Activated T-cell treated with anti-CD3 and anti-CD28 coated beads for 4 hours (primary cell): ENCODE measurements around the gene TICAM2.

Experiments
- DNase-seq: peaks from one replicate; pipeline ENCODE4 v3.0.0-alpha.2; 2020

Gene TICAM2

GRCh38 chr5:115605436-115605835 is 3.2 kb upstream of the TICAM2 start:
- no peak for DNase-seq

DNA sequence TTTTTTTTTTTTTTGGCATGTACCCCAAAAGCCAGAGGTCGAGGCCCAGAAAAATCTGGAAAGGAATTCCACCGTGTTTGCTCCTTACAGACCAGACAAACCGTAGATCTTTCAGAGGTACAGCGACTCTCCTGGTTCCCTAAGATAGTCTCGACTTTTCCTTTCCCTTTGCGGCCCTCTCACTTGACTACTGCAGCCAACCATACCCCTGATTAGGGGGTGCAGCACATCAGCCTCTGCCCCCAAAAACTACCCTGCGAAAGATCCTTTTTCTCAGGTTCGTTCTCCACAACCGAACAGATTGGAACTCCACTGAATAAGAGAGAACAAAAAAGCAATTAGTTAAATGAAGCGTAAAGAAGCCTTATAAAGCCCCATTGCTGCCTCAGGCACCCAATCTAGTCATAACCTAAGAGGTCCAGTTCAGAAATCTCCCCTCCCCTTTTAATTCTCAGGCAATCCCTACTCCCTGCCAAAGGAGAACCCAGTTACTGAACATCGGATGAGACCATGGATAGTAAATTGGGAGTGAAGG is 379 bp upstream of the TICAM2 start:
- DNase-seq: no peak

- DNase-seq: no peak
Observed at GRCh38 chr5:115600766-115601165, 1.5 kb downstream of the TICAM2 start.

DNA sequence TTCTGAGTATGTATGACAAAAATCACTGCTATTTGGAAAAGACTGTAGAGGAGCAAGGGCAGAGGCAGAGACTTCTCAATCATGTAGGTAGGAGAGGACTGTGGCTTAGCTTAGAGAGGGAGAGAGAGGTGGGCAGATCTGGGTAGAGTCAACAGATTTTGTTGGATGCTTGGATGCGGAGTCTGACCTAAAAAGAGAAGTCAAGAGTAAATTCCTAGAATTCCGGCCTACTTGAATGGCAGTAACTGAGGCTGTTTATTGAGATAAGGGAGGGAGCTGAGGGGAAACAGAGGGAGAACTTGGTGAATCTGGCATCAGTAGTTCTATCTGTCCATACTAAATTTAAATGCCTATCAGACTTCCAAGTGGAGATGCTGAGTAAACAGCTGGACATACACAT is 2.4 kb downstream of the TICAM2 start:
- no peak for DNase-seq

DNA sequence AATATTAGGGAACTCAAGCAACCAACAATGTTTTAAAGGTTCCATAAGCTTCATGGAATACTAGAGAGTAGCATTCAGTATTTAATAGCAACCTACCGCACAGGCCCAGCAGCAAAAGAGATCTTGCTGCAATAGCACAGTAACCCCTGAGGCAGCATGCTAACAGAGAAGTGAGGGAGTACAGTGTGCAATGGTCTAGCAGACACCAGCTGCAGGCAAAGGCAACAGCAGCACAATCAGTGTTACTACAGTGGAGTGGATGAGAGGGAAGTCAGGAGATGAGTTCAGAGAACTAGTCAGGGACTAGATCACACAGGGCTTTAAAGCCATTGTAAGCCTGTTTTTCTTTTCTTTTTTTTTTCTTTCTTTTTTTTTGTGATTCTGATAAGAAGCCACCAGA is 2.8 kb downstream of the TICAM2 start:
- no peak for DNase-seq

- no peak for DNase-seq
Observed at GRCh38 chr5:115594128-115595047, 7.9 kb downstream of the TICAM2 start.

- DNase-seq: no peak
Observed at GRCh38 chr5:115589043-115589442, 13.2 kb downstream of the TICAM2 start.

DNA sequence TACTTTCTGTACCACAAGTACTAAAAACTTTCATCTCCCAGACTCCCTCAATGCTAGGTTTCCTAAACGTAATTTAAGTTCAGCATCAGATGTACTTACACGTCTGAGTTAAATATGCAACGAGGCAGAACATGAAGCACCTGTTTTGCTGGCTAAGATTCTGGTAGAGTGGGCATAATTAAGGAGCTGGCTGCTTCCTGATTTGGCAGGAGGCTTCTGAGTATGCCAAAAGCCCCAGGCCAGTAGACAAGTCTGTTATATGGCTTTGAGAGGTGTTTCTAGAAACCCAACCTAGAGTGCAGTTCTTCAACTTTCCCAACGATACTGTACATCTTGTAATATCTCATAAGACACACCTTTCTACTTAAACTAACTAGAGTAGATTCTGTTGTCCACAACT is 13.6 kb downstream of the TICAM2 start:
- DNase-seq: no peak

GRCh38 chr5:115586525-115587146 is 15.6 kb downstream of the TICAM2 start:
- no peak for DNase-seq

DNA sequence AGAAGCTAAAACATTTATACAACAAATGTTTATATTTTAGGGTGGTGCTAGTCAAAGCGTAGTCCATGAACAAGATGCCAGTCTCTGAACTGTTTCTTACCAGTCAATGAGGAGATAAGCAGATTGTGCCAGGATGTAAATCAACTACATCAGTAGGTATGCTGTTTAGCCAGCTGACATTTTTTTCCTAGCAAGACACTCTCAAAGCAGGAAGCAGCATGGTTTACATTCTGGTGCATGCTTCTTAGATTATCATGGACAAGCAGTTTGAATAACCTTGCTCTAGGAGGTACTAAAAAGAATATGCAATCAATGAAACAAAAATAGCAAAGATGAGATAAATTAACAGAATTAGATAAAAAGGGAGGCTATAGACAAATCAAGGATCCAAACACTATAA is 17.0 kb downstream of the TICAM2 start:
- DNase-seq: no peak

DNA sequence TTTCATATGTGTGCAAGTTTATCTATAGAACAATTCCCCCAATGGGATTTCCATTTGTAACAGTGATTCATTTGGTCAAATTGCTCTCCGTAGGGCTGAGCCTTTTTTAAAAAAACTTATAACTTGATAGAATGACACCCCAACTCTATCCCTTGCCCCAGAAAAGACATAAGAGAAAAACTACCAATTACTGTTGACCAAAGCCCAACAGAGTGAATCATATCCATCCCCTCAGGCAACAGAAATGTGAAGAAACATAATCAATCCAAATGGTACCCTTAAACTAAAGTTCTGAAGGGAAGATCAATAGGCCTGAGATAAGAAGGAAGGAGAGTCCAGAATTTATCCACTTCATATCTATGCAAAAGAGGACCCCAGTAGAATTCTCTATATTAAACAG is 17.8 kb downstream of the TICAM2 start:
- DNase-seq: no peak

DNA sequence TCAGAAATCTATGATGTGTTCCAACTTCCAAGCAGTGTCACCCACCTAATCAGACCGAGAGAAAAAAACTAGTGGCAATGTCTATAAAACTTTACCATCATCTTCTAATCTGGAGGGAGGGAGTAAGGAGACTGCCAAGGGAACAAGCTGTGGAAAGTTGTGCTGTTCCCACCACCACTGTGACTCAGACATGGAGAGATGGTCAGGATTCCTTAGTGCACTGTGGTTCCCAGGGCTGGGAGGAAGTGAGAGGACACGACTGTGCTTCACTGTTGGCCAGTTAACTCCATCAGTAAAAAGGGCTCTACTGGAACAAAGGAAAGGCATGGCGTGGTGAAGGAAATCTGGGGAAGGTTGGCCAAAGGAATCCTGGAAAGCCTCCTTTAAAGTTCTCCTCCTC is 18.8 kb downstream of the TICAM2 start:
- no peak for DNase-seq

DNA sequence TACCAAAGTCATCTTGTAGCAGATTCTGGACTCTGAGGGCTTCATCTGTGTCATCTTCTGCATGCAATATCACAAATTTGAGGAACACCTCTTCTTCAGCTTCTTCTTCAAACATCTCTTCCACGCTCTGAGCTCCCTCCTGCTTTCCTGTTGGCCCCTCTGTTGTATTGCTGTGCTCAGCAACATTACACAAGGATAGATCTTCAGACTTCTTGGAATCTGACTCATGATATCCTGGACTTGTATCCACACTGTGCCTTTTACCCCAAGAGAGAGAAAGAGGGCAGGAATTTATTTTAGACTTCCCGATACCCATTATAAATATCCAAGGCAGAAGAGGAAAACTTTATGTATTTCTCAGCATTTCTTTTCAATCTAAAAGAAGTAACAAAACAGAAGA is 21.3 kb downstream of the TICAM2 start:
- no peak for DNase-seq

DNA sequence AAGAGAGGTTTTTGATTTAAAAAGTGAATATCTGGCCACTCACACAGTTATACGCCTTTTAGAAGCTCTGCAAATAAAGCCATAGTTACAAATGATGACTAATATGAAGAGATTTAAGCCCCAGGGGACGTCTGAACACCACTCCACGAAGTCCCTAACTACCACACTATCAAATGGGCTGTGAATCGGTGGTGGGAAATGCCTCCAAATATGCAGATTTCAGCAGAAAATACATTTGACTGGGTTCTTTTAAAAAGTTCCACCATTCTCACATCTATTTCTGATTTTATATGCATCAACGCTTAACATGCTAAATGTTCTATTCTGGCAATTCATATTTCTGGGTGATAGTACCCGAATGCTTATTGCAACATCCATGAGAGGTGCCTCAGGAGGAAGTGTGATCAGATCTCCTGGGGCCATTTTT is 22.5 kb downstream of the TICAM2 start:
- DNase-seq: no peak

- no peak for DNase-seq
Observed at GRCh38 chr5:115579216-115579615, 23.1 kb downstream of the TICAM2 start.

DNA sequence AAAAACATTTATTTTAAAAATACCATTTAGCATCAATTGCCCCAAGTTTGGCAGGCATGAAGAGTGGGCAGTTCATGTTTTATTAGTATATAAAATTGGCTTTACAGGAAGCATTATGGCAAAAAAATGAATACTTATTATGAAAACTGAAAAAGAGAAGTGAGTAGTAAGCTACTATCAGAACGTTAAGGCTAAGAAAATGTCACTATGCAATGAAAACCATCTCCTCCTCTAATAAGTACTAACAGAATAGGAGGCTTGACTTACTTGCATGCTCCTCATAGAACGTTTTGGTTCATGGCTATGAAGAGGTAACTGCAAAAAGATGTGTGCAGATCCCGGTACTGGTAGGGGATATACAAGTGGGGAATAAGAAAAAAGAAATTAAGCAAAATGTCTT is 23.6 kb downstream of the TICAM2 start:
- DNase-seq: no peak

- DNase-seq: no peak
Observed at GRCh38 chr5:115577741-115578140, 24.5 kb downstream of the TICAM2 start.

- DNase-seq: no peak
Observed at GRCh38 chr5:115577329-115577728, 24.9 kb downstream of the TICAM2 start.

GRCh38 chr5:115575167-115576070 is 26.9 kb downstream of the TICAM2 start:
- DNase-seq: no peak

- no peak for DNase-seq
Observed at GRCh38 chr5:115573133-115573532, 29.1 kb downstream of the TICAM2 start.

GRCh38 chr5:115571441-115571878 is 30.8 kb downstream of the TICAM2 start:
- no peak for DNase-seq

DNA sequence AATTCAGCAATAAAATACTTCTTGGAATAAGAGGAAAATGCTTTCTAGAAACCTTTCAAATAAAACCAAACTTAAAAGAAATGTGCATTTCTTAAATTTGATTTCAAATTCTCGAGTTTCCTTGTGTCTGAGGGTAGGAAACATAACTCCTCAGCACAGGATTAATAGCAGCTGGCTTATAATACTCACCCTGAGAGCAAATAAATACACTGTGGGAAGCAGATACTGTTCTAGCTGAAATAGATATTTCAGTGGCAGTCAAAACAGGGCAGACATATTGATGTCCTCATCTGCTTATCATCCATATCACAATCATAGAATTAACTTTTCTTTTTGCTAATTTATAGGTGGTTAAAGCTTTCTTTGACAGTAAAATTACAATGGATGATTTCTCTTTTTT is 33.6 kb downstream of the TICAM2 start:
- no peak for DNase-seq

DNA sequence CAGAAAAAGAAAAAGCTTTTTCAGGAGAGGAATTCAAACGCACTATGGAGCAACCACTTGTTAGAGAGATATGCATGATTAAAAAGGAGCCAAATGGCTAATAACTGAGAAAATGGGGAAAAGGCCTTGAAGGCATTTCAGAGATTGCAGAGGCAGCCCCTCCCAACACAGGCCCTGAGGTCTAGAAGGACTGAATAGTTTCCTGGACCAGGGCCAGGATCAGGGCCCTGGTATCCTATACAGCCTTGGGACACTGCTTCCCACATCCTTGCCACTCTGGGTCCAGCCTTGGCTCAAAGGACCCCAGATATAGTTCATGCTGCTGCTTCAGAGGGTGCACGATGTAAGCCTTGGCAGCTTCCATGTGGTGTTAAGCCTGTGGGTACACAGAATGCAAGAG is 37.0 kb downstream of the TICAM2 start:
- DNase-seq: no peak
